Measurements from ENCODE around the gene LRRC59.

LRRC59 gene

DNA sequence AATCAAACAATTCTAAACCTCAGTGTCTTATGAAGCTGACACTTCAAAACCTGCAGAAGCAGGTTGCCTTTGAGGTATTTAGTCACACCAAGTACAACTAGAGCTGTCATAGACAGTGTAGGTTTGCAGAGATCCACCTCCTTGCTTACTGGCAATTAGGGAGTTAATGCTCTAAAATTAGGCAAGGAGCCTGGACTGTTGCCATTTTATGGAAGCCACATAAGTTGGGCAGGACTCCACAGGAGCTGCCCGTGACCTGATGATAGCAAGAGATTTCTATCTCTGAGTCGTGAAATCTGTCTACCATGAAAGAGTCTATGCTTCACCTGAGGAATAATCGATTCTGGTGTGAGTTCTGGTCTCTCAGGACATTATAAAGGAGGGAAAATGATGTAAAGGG lies 15.4 kb downstream of the LRRC59 start:
- no peak for DNase-seq

DNA sequence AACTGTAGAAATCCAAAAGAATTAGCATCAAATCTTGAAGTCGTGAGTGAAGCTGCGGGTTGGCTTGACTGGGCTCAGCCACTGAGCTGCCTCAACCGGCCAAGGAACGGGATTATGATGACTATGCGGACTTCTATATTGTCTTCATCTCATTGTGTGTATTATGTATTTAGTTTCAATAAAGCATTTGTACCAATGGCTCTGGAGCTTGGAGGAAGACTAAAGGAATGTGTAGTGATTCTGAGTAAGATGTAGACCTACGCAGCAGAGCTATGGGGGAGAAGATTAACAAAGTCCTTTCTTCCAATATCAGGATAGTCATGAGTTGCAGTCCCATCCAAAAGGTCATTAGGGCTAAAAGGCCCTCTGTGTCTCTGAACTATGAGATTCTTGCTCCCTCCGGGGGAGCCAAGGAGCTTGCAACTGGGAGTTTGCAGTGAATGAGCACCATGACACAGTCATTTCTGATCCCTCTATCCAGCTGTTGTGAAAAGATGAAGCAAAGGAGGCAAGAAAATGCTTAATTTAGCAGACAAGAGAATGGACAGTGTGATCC lies 16.0 kb downstream of the LRRC59 start:
- no peak for DNase-seq

GRCh38 chr17:50380369-50381259 lies 16.7 kb downstream of the LRRC59 start:
- DNase-seq, result no peak

GRCh38 chr17:50379351-50380132 lies 17.8 kb downstream of the LRRC59 start:
- DNase-seq, result no peak

DNA sequence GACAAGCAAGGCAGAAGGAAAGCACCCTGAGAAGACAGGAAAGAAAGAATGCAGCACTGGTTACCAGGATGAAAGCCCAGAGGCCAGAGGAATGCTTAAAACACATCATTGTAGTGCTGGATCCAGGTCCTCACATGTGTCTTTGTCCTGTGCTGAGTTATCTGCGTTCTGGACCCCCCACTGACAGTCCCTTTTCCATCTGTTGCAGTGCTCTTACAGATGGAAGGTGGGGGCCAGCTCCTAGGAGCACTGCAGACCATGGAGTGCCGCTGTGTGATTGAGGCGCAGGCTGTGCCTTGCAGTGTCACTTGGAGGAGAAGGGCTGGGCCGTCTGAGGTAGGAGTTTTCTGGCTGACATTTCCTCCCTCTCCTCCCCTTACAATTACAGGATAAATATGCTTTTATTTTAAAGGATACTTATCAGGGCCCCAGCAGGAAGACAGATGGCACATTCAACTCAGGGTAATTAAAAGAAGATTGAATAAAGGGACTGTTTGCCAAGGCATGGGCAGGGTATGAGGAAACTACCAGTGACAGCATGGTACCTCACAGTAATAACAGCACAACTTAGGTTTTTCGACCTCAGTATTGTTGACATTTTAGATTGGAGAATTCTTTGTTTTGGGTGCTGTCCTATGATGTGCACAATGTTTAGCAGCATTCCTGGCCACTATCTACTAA lies 21.3 kb downstream of the LRRC59 start:
- DNase-seq, result no peak

- DNase-seq, result no peak
Measured at GRCh38 chr17:50373705-50374104, 23.6 kb downstream of the LRRC59 start.

GRCh38 chr17:50372758-50373556 lies 24.4 kb downstream of the LRRC59 start, which contains the start of the genes EME1 and MRPL27:
TSS of gene EME1 (plus strand) at chr17:50373229. CDS start at chr17:50375209, 1,980 bp downstream.
TSS of gene MRPL27 (minus strand) at chr17:50373184. CDS start at chr17:50373170, 14 bp downstream.
- peak; percentile 90 for DNase-seq

GRCh38 chr17:50372222-50372757 lies 25.0 kb downstream of the LRRC59 start:
- DNase-seq, result no peak

DNA sequence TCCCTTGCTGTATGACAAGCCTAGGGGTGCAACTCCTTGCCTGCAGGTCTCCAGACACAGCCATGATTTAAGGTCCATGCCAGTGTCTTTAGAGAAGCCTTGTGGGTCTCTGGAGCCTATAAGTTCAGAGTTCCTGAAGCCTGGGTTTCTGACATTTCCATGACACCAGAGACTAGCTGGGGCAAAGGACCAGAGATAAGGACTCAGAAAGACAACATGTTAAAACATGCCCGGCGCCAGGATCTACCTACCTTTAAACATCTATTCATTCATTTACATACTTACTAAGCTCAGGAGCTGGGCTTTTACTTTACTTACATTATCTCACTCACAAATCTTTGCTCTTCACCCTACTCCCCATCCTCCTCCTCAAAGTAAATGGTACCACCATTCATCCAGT lies 25.8 kb downstream of the LRRC59 start:
- no peak for DNase-seq

GRCh38 chr17:50370052-50370451 lies 27.3 kb downstream of the LRRC59 start:
- no peak for DNase-seq

GRCh38 chr17:50367401-50367800 lies 29.9 kb downstream of the LRRC59 start:
- DNase-seq, result no peak

DNA sequence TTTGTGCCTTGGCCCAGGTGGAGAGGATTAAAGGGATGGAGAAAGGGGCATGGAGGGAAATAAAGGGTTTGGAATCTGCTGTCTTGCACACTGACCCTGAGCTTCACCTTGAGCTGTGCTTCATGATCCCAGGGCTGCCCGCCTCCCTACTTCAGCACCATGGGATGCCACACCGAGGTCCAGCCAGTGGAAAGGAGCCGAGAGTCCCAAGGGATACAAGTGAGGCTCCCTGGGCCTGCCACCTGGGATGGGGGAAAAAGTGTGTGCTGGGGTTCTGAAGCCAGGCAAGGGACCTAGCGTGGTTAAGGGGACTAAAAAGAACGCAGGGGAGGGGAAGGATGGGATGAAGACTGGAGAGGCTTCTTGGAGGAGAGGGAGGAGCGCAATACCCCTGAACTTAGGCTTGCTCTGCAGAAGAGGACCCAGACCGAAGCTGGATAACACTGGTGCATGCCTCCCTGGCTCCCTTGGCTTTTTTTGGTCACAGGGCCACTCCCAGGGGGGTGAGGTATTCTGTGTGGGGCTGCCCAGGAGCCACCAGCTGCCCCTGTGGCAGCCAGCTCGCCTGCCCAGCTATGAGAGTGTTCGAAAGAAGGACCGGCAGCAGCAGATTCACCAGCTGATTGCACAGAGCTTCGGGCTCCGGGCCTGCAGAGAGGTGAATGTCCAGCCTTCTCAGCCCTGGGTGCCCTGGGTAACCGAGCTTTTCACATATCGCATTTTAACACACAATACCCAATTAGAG lies 31.5 kb downstream of the LRRC59 start:
- DNase-seq, result no peak

DNA sequence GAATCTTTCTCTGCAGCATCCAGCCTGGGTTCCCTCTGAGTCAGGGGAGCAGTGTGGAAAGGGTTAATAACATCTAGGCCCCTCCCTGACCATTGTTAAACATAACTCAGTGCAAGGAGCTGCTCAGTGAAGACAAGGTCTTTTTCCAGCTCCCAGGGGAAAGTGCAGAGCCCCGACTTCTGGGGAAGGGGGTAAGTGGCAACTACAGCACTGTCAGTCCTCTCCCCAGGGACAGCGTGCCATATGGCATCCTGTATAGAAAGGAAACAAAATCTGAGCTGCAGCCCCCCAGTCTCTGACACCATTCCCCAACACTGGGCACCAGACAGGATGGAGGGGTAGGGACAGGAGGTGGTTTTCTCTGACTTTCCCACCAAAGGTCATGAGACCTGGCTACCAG lies 32.2 kb downstream of the LRRC59 start:
- no peak for DNase-seq

DNA sequence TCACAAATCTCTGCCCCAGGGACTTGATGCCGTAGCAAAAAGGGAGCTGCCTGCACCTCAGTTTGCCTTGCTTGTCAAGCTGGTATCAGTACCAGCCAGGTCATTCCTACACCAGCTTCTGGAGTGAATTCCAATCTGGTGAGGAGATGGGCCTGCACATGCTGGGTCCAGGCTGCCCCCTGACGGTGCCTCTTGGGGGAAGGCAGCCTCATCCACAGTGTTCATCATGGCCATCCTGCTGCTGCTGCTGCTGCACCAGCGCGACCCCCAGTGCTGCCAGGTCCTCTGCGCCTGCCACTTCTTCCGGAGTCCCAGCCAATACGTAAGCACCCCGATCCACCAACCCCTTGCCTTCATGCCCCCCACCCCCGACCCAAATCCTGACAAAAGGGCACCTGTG lies 32.6 kb downstream of the LRRC59 start:
- no peak for DNase-seq

DNA sequence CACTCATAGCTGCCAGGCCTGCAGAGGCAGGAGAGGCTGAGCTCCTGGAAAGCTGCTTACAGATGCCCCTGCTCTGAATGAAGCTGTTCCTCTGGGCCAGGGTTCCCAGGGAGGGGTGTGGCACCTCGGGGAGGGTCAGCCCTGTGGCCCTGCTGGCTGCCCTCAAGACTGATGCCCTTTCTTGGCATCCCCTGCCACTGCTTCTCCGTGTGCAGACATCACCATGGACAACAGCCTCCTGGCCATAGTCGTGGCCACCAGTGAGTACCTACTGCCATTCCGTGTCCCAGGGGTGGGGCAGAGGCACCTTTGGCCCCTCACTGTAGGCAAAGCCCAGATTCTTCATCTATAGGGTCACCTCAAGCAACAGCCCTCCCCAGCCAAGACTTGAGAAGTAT lies 33.3 kb downstream of the LRRC59 start:
- no peak for DNase-seq

GRCh38 chr17:50363217-50364060 lies 33.9 kb downstream of the LRRC59 start:
- DNase-seq, result no peak

DNA sequence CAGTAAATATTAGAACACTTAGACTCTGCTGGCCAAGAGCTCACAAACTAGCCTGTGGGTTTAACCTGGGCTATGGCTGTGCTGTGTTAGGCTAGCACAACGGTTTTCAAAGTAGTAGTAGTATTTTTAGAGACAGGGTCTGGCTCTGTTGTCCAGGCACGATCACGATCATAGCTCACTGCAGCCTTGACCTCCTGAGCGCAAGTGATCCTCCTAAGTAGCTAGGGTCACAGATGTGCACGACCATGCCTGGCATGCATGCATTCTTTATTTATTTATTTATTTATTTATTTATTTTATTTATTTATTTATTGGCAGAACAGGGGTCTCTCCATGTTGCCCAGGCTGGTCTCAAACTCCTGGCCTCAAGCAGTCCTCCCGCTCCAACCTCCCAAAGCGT lies 34.7 kb downstream of the LRRC59 start:
- DNase-seq, result no peak

DNA sequence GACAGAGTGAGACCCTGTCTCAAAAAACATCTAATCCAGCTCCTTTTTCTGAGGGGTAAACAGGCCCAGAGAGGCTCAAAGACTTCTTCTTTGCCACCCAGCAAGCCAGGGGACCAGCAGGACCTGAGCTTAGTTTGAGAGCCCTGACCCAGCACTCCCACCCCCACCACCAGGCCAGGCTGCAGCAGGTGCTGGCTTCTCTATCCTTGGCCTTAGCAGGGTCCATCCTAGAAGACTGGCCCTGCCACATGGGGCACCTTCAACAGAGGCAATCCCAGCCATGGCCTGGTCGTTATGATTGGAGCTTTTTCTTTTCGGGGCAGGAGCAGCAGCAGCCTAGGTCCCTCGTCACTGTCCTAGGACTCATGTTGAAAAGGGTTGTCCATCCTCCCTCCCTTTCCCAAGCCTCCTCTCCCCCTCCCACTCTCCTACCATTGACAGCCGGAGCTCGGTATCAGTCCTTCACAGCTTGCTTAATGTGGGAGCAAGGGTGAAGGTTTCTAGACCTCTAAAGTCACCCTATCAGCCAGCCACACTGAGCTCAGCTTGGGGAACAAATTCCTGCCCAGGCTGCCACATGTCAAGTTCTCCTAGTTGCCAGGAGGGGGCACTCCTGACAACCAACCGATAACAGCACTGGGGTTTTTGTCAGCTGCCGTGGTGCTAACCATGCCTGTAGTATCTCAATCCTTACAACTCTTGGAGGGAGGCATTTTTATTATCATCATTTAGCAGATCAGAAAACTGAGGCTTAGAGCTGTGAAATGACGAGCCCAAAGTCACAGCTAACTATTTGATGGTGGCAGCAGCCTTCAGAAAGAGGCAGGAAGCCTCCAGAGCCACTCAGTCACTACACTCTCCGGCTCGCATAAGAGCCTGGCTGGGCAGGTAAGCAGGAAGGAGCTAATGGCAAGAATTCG lies 35.5 kb downstream of the LRRC59 start:
- DNase-seq, result no peak
